ENCODE data around the gene ZNF320.
"Not testable (repeated sequence)": the region's sequence is repeated elsewhere in the genome, so short reads cannot be mapped to it uniquely, and the experiment has no call there.

The ZNF320 gene

DNA sequence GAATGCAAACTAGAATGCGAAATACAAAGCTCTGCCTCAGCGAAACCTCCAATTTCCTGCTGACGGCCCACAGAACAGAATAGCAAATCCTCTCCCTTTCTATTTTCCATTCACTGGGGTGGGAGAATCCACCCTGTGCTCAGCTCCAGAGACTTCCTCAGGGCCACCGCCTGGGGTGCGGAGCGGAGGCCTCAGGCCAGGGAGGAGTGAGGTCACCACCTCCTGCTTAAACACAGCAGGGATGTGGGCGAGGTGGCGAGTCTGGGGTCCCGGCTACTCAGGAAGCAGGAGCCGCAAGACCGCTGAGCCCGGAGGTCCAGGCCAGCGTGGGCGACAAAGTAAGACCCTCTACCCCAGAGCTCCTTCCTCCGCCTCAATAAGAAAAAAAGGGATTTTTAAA, 666 bp upstream of the ZNF320 start:
- Mint-ChIP-seq H3K27ac (peak overlapping the region in 1 of 2 donors; percentile 89), H3K9me3 (no peaks in the 10 kb centered on the region), H3K36me3 (ENCODE audit: insufficient read depth) (peaks cover 10% of the 10 kb centered on the region), H3K4me1 (ENCODE audit: low read depth in 2 of 2) (peaks cover 12 to 17% of the 10 kb centered on the region in 2 donors), H3K27me3 (no peaks in the 10 kb centered on the region), H3K4me3 (peak overlapping the region; percentile 88 to 89)
- no peak for DNase-seq
- ATAC-seq (replicated peaks), result no peak

GRCh38 chr19:52896431-52897137, 851 bp downstream of the ZNF320 start:
- peak overlapping the region; percentile 88 to 89 for H3K4me3 Mint-ChIP-seq
- no peaks in the 10 kb centered on the region for H3K9me3 Mint-ChIP-seq
- DNase-seq (no peak), ATAC-seq (replicated peaks) (no peak)
- H3K4me1 Mint-ChIP-seq (ENCODE audit: low read depth in 2 of 2), result peaks cover 13 to 21% of the 10 kb centered on the region in 2 donors
- H3K27ac Mint-ChIP-seq, result peak overlapping the region; percentile 85 to 89
- H3K27me3 Mint-ChIP-seq, result no peaks in the 10 kb centered on the region
- peaks cover 10% of the 10 kb centered on the region for H3K36me3 Mint-ChIP-seq (ENCODE audit: insufficient read depth)

DNA sequence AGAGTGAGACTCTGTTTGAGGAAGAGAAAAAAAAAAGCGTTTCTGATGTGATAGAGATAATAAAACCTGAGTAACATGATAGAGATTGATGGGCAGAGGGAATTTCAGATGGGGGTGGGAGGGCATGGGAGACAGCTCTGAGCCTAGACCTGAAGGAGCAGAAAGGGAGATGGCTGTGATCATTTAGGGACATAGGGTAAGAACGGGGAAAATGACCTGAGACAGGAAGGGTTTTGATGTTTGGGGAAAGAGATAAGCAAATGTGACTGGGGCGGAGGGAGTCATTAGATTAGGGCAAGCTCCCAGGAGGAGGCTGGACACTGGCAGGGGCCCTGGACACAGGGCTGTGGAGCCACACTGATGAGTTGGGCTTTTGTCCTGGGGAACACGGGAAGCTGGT, 6.1 kb downstream of the ZNF320 start:
- Mint-ChIP-seq H3K4me1 (ENCODE audit: low read depth in 2 of 2) (peaks cover 9% of the 10 kb centered on the region in 2 donors), H3K27me3 (no peaks in the 10 kb centered on the region), H3K36me3 (ENCODE audit: insufficient read depth) (peaks cover 56% of the 10 kb centered on the region), H3K9me3 (peaks cover 0 to 5% of the 10 kb centered on the region in 2 donors), H3K27ac (peak overlapping the region in 1 of 2 donors; percentile 75), H3K4me3 (no peak overlapping the region)
- ATAC-seq (replicated peaks) (no peak), DNase-seq (no peak)

- H3K4me1 Mint-ChIP-seq (ENCODE audit: low read depth in 2 of 2), result peaks cover 8 to 9% of the 10 kb centered on the region in 2 donors
- H3K9me3 Mint-ChIP-seq, result peaks cover 0 to 5% of the 10 kb centered on the region in 2 donors
- H3K36me3 Mint-ChIP-seq (ENCODE audit: insufficient read depth), result peaks cover 58% of the 10 kb centered on the region
- no peak overlapping the region for H3K4me3 Mint-ChIP-seq
- DNase-seq (no peak), ATAC-seq (replicated peaks) (no peak)
- H3K27me3 Mint-ChIP-seq, result no peaks in the 10 kb centered on the region
- H3K27ac Mint-ChIP-seq, result peak overlapping the region in 1 of 2 donors; percentile 39
These were observed 7.5 kb downstream of the ZNF320 start for GRCh38 chr19:52889931-52890330.

- Mint-ChIP-seq H3K4me3 (no peak overlapping the region), H3K4me1 (ENCODE audit: low read depth in 2 of 2) (peaks cover 4 to 7% of the 10 kb centered on the region in 2 donors), H3K9me3 (peaks cover 0 to 5% of the 10 kb centered on the region in 2 donors), H3K27me3 (no peaks in the 10 kb centered on the region), H3K36me3 (ENCODE audit: insufficient read depth) (peaks cover 64% of the 10 kb centered on the region), H3K27ac (no peak overlapping the region)
- no peak for DNase-seq
- no peak for ATAC-seq (replicated peaks)
These were observed 8.4 kb downstream of the ZNF320 start for GRCh38 chr19:52889076-52889475.

DNA sequence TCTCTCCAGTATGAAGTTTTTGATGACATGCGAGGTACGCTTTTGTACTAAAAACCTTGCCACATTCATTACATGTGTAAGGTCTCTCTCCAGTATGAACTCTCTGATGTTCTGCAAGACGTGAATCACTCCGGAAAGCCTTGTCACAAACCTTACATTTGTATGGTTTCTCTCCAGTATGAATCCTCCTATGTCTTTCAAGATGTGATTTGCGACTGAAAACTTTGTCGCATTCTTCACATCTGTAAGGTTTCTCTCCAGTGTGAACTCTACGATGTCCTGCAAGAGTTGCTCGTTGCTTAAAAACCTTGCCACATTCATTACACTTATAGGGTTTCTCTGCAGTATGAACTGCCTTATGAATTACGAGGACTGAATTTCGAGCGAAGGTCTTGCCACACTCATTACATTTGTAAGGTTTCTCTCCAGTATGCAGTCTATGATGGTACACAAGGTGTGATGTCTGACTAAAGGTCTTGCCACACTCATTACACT, 16.5 kb downstream of the ZNF320 start:
- ATAC-seq (replicated peaks) (no peak), DNase-seq (no peak)
- Mint-ChIP-seq H3K36me3 (ENCODE audit: insufficient read depth) (peaks cover 44% of the 10 kb centered on the region), H3K9me3 (peaks cover 13 to 22% of the 10 kb centered on the region in 2 donors), H3K27ac (no peak overlapping the region), H3K27me3 (no peaks in the 10 kb centered on the region), H3K4me3 (no peak overlapping the region), H3K4me1 (ENCODE audit: low read depth in 2 of 2) (no peaks in the 10 kb centered on the region)

DNA sequence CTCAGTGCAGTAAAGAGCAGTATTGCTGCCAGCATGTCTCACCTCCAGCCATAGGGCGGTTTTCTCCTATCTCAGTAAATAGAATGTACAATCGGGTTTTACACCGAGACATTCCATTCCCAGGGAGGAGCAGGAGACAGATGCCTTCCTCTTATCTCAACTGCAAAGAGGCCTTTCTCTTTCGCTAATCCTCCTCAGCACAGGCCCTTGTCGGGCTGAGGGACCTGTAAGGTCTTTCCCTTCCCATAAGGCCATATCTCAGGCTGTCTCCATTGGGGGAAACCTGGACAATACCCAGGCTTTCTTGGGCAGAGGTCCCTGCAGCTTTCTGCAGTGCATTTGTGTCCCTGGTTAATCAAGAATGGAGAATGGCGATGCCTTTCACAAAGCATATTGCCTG, 24.4 kb downstream of the ZNF320 start:
- H3K27me3 Mint-ChIP-seq; H3K4me1 Mint-ChIP-seq (ENCODE audit: low read depth in 2 of 2); H3K27ac Mint-ChIP-seq; H3K36me3 Mint-ChIP-seq (ENCODE audit: insufficient read depth); ATAC-seq (replicated peaks); DNase-seq; H3K9me3 Mint-ChIP-seq; H3K4me3 Mint-ChIP-seq: not testable (repeated sequence)

- H3K9me3 Mint-ChIP-seq, result peaks cover 0 to 4% of the 10 kb centered on the region in 2 donors
- no peaks in the 10 kb centered on the region for H3K27me3 Mint-ChIP-seq
- H3K27ac Mint-ChIP-seq, result no peak overlapping the region
- H3K4me3 Mint-ChIP-seq, result no peak overlapping the region
- peaks cover 0 to 2% of the 10 kb centered on the region in 2 donors for H3K4me1 Mint-ChIP-seq (ENCODE audit: low read depth in 2 of 2)
- DNase-seq, result no peak
- H3K36me3 Mint-ChIP-seq (ENCODE audit: insufficient read depth), result no peaks in the 10 kb centered on the region
- no peak for ATAC-seq (replicated peaks)
These were observed 26.0 kb downstream of the ZNF320 start for GRCh38 chr19:52871466-52871865.

DNA sequence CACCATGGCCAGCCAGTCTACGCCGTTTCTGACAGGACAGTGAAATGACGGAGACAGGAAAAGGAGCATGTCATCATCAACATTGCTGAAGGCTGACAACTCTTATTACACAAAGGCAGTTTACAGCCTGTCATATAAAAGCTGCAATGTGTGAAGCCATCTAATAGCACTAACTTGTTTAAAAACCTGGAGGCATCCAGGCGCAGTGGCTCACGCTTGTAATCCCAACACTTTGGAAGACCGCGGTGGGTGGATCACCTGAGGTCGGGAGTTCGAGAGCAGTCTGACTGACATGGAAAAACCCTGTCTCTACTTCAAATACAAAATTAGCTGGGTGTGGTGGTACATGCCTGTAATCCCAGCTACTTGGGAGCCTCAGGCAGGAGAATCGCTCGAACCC, 29.4 kb downstream of the ZNF320 start:
- ATAC-seq (replicated peaks); H3K27ac Mint-ChIP-seq; H3K9me3 Mint-ChIP-seq; H3K27me3 Mint-ChIP-seq; DNase-seq; H3K4me3 Mint-ChIP-seq; H3K4me1 Mint-ChIP-seq (ENCODE audit: low read depth in 2 of 2); H3K36me3 Mint-ChIP-seq (ENCODE audit: insufficient read depth): not testable (repeated sequence)

- not testable (repeated sequence) for H3K27me3 Mint-ChIP-seq, H3K9me3 Mint-ChIP-seq
- H3K4me1 Mint-ChIP-seq (ENCODE audit: low read depth in 2 of 2), result peaks cover 16 to 31% of the 10 kb centered on the region in 2 donors
- peaks cover 22% of the 10 kb centered on the region for H3K36me3 Mint-ChIP-seq (ENCODE audit: insufficient read depth)
- H3K27ac Mint-ChIP-seq, result peak within 1 kb of the TSS; percentile 67 to 87
- peak within 1 kb of the TSS; percentile 81 to 91 for H3K4me3 Mint-ChIP-seq
- DNase-seq (peak; percentile 59 to 70 (median 67)), ATAC-seq (replicated peaks) (peak; percentile 98)
These were observed 39.9 kb downstream of the ZNF320 start, which contains the start of gene ZNF468 for GRCh38 chr19:52857378-52858191. ZNF468 (minus strand) TSS chr19:52857619; CDS start chr19:52854272, 3,347 bp downstream.

DNA sequence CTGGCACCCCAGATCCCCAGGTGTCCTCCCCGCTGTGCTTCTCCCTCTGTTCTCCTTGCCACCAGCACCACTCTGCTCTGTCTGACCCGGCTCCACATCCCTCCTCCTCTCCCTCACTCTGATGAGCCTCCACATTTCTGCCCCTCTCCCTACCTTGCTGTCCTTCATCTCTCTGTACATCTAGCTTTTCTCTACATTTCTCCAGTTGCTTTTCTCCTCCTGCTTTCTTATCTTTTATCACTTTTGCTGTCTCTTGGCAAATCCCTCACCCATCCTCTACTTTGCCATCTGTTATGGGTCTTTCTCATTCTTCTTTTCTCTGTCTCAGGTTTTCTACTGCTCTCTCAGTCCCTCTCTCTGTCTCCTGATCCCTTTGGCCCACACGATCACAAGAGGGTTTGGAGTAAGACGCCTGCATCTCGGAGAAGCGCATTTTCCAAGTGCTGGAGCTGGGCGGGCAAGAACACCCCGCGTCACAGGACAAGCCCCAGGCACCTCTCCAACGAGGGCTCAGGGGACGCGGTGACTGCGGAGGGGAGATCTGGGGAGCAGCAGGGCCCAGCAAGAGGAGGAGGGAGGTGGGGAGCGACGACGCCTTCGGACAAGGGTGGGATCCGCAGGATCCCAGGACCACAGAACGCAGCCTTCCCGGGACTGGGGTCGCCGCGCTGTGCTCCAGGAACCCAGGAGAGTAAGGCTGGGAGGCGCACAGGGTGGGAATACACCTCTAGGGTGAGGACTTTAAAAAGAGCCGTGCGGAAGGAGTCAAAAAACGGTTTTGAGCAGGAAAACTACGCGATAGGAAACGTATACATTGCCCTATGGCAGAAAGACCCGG, 40.7 kb downstream of the ZNF320 start:
- Mint-ChIP-seq H3K4me3 (peak overlapping the region; percentile 81 to 91), H3K4me1 (ENCODE audit: low read depth in 2 of 2) (peaks cover 16 to 31% of the 10 kb centered on the region in 2 donors), H3K36me3 (ENCODE audit: insufficient read depth) (peaks cover 30% of the 10 kb centered on the region), H3K27ac (peak overlapping the region; percentile 67 to 87)
- H3K27me3 Mint-ChIP-seq, DNase-seq, H3K9me3 Mint-ChIP-seq: not testable (repeated sequence)
- ATAC-seq (replicated peaks), result peak; percentile 34

Data from effector memory CD8-positive, alpha-beta T cell (primary cell).